WTC11 (cell line): ENCODE measurements around the gene TSPAN9. TPM values are rescaled to one million over a fixed set of nuclear protein-coding genes. Genes with fewer than 3 reads are reported as not detected.

ENCODE experiments used
- ATAC-seq: fragments of 200-7000 bp; cut with Tn5 transposase; 2 replicates; pipeline ENCODE4 v1.10.0; 2021; ENCODE audit warnings: mild to moderate bottlenecking, moderate library complexity
- CTCF ChIA-PET: fragments of 300-600 bp; sonication (Branson Sonifier 250); formaldehyde crosslinking; loops from one replicate; lab custom pipeline; 2021; ENCODE audit warnings: antibody characterized with exemption; lab: Charles Lee
- POLR2A ChIA-PET: fragments of 350-600 bp; sonication (Branson Sonifier 250); formaldehyde crosslinking; loops from one replicate; lab custom pipeline; 2021; ENCODE audit warnings: antibody characterized with exemption; lab: Charles Lee
- DNase-seq: peaks from one replicate; pipeline ENCODE4 v3.0.0; 2021; ENCODE audit warnings: low spot score
- H3K27ac Mint-ChIP-seq: 2 replicates; pipeline ENCODE4 v1.8.0; 2021; ENCODE audit warnings: mixed read lengths
- H3K27me3 Mint-ChIP-seq: 2 replicates; pipeline ENCODE4 v1.8.0; 2021; ENCODE audit warnings: low read depth, mild to moderate bottlenecking, moderate library complexity, mixed read lengths
- H3K36me3 Mint-ChIP-seq: 2 replicates; pipeline ENCODE4 v1.8.0; 2021; ENCODE audit warnings: mixed read lengths
- H3K4me1 Mint-ChIP-seq: 2 replicates; pipeline ENCODE4 v1.8.0; 2022; ENCODE audit warnings: mixed read lengths
- H3K4me3 Mint-ChIP-seq: 2 replicates; pipeline ENCODE4 v1.8.0; 2021; ENCODE audit warnings: mild to moderate bottlenecking, moderate library complexity, mixed read lengths
- H3K9me3 Mint-ChIP-seq: 2 replicates; pipeline ENCODE4 v1.8.0; 2021; ENCODE audit warnings: mixed read lengths
- ATF1 ChIP-seq: sonication (generic); formaldehyde crosslinking; IDR thresholded peaks from 2 replicates; pipeline ENCODE4 v1.8.1; 2023; ENCODE audit warnings: mild to moderate bottlenecking, moderate library complexity, missing genetic modification reagents
- CBFB ChIP-seq: sonication (generic); formaldehyde crosslinking; IDR thresholded peaks from 2 replicates; pipeline ENCODE4 v1.8.1; 2022; ENCODE audit warnings: mild to moderate bottlenecking, low read depth, missing genetic modification reagents
- CREB1 ChIP-seq: sonication (generic); formaldehyde crosslinking; IDR thresholded peaks from 2 replicates; pipeline ENCODE4 v1.8.0; 2023; ENCODE audit warnings: mild to moderate bottlenecking, missing genetic modification reagents
- CREM ChIP-seq: sonication (generic); formaldehyde crosslinking; IDR thresholded peaks from 2 replicates; pipeline ENCODE4 v1.8.1; 2022; ENCODE audit warnings: mild to moderate bottlenecking, missing genetic modification reagents, moderate library complexity
- HMGA2 ChIP-seq: fragments of 250-450 bp; sonication (Bioruptor Pico); IDR thresholded peaks from 2 replicates; pipeline ENCODE4 v1.4.0; 2021; ENCODE audit warnings: mild to moderate bottlenecking, moderate library complexity
- KAT7 ChIP-seq: sonication (generic); formaldehyde crosslinking; IDR thresholded peaks from 2 replicates; pipeline ENCODE4 v1.8.1; 2023; ENCODE audit warnings: missing genetic modification reagents, mild to moderate bottlenecking, borderline replicate concordance
- MXD4 ChIP-seq: fragments of 250-450 bp; sonication (Bioruptor Pico); IDR thresholded peaks from 2 replicates; pipeline ENCODE4 v1.8.0; 2021; ENCODE audit warnings: mild to moderate bottlenecking, moderate library complexity, borderline replicate concordance
- NFE2L1 ChIP-seq: sonication (generic); formaldehyde crosslinking; IDR thresholded peaks from 2 replicates; pipeline ENCODE4 v1.8.1; 2023; ENCODE audit warnings: missing genetic modification reagents
- NFYB ChIP-seq: sonication (generic); formaldehyde crosslinking; conservative IDR thresholded peaks from 2 replicates; pipeline ENCODE4 v1.8.0; 2022; ENCODE audit warnings: low read depth, missing genetic modification reagents
- NR2C2 ChIP-seq: sonication (generic); formaldehyde crosslinking; IDR thresholded peaks from 2 replicates; pipeline ENCODE4 v1.8.0; 2022; ENCODE audit warnings: mild to moderate bottlenecking, missing genetic modification reagents
- RORB ChIP-seq: fragments of 250-450 bp; sonication (Bioruptor Pico); IDR thresholded peaks from 2 replicates; pipeline ENCODE4 v1.9.0; 2021; ENCODE audit warnings: mild to moderate bottlenecking
- SMAD4 ChIP-seq: sonication (generic); formaldehyde crosslinking; IDR thresholded peaks from 2 replicates; pipeline ENCODE4 v1.8.0; 2022; ENCODE audit warnings: mild to moderate bottlenecking, missing genetic modification reagents
- SP1 ChIP-seq: sonication (generic); formaldehyde crosslinking; conservative IDR thresholded peaks from 2 replicates; pipeline ENCODE4 v1.8.1; 2022; ENCODE audit warnings: missing genetic modification reagents
- TEAD4 ChIP-seq: sonication (generic); formaldehyde crosslinking; IDR thresholded peaks from 2 replicates; pipeline ENCODE4 v1.8.0; 2022; ENCODE audit warnings: mild to moderate bottlenecking, missing genetic modification reagents
- ZBTB21 ChIP-seq: sonication (generic); formaldehyde crosslinking; IDR thresholded peaks from 2 replicates; pipeline ENCODE4 v1.8.1; 2023; ENCODE audit warnings: mild to moderate bottlenecking, missing genetic modification reagents, borderline replicate concordance
- ZNF121 ChIP-seq: sonication (generic); formaldehyde crosslinking; IDR thresholded peaks from 2 replicates; pipeline ENCODE4 v1.8.0; 2023; ENCODE audit warnings: missing genetic modification reagents
- ZNF138 ChIP-seq: sonication (generic); formaldehyde crosslinking; conservative IDR thresholded peaks from 2 replicates; pipeline ENCODE4 v1.8.1; 2022; ENCODE audit warnings: mild to moderate bottlenecking, moderate library complexity, missing genetic modification reagents
- ZNF423 ChIP-seq: fragments of 250-450 bp; sonication (Bioruptor Pico); IDR thresholded peaks from 2 replicates; pipeline ENCODE4 v2.1.2; 2022; ENCODE audit warnings: mild to moderate bottlenecking, moderate library complexity
- total RNA-seq: library from RNA; stranded (reverse); gene quantifications from 3 replicates; pipeline ENCODE4 v1.2.3, GENCODE V29; 2021
- TF ChIP-seq, protein P1 (sequence below): sonication (generic); formaldehyde crosslinking; IDR thresholded peaks from 2 replicates; pipeline ENCODE4 v1.8.1; 2022; ENCODE audit warnings: mild to moderate bottlenecking, missing genetic modification reagents, moderate library complexity, borderline replicate concordance
- TF ChIP-seq, protein P2 (sequence below): fragments of 250-450 bp; sonication (Bioruptor Pico); IDR thresholded peaks from 2 replicates; pipeline ENCODE4 v2.1.2; 2022; ENCODE audit warnings: mild to moderate bottlenecking, moderate library complexity
- TF ChIP-seq, protein P3 (sequence below): sonication (generic); formaldehyde crosslinking; IDR thresholded peaks from 2 replicates; pipeline ENCODE4 v1.8.1; 2022; ENCODE audit warnings: mild to moderate bottlenecking, moderate library complexity, missing genetic modification reagents
- TF ChIP-seq, protein P4 (sequence below): fragments of 250-450 bp; sonication (Bioruptor Pico); IDR thresholded peaks from 2 replicates; pipeline ENCODE4 v1.9.0; 2021; ENCODE audit warnings: moderate library complexity, mild to moderate bottlenecking, inconsistent platforms, borderline replicate concordance
- TF ChIP-seq, protein P5 (sequence below): sonication (generic); formaldehyde crosslinking; IDR thresholded peaks from 2 replicates; pipeline ENCODE4 v1.8.1; 2023; ENCODE audit warnings: mild to moderate bottlenecking, missing genetic modification reagents, moderate library complexity
- TF ChIP-seq, protein P6 (sequence below): sonication (generic); formaldehyde crosslinking; conservative IDR thresholded peaks from 2 replicates; pipeline ENCODE4 v1.8.1; 2023; ENCODE audit warnings: mild to moderate bottlenecking, low read depth, missing genetic modification reagents, moderate library complexity
- TF ChIP-seq, protein P7 (sequence below): fragments of 200-600 bp; IDR thresholded peaks from 2 replicates; pipeline ENCODE4 v1.8.0; 2022; ENCODE audit warnings: antibody characterized with exemption

The TSPAN9 gene
- total RNA-seq, 1 experiment from 2014 or later: 27.6 TPM

DNA sequence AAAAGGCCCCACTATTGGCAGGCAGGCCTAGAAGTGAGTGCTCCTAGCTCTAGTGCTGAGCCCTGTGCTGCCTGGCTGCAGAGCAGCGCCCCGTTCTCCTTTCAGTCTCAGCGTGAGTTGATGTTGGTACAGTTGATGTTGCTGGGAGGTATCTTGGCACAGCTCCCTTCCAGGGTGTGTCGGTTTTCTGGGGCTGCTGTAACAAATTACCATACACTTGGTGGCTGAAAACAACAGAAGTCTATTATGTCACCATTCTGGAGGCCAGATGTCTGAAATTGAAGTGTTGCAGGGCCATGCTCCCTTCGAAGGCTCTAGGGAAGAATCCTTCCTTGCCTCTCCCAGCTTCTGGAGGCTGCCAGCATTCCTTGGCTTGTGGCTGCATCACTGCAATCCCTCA lies 151.4 kb downstream of the TSPAN9 start:
- ATAC-seq: no peak
- no peak overlapping the region for H3K27ac Mint-ChIP-seq
- POLR2A ChIA-PET: interaction anchor here (0.5 kb wide), 1 partner anchor 215 kb away, joined by 4 read pairs; no protein-coding TSS in a partner anchor
- H3K9me3 Mint-ChIP-seq: peaks cover 13% of the 10 kb centered on the region; the same call in 1 of the 2 replicates
- peaks cover 56% of the 10 kb centered on the region for H3K4me1 Mint-ChIP-seq
- H3K4me3 Mint-ChIP-seq: no peak overlapping the region
- TF ChIP-seq ZNF121 (CRISPR knock-in tag) (no peak), KAT7 (CRISPR knock-in tag) (no peak), NR2C2 (CRISPR knock-in tag) (no peak), CREM (CRISPR knock-in tag) (no peak), ZNF138 (CRISPR knock-in tag) (no peak), ZBTB21 (CRISPR knock-in tag) (no peak), RORB (CRISPR knock-in tag) (no peak), CREB1 (CRISPR knock-in tag) (no peak), HMGA2 (CRISPR knock-in tag) (no peak), ZNF423 (no peak)
- TF ChIP-seq, protein P1, sequence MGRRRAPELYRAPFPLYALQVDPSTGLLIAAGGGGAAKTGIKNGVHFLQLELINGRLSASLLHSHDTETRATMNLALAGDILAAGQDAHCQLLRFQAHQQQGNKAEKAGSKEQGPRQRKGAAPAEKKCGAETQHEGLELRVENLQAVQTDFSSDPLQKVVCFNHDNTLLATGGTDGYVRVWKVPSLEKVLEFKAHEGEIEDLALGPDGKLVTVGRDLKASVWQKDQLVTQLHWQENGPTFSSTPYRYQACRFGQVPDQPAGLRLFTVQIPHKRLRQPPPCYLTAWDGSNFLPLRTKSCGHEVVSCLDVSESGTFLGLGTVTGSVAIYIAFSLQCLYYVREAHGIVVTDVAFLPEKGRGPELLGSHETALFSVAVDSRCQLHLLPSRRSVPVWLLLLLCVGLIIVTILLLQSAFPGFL (CRISPR knock-in tag): no peak
- TF ChIP-seq, protein P2, sequence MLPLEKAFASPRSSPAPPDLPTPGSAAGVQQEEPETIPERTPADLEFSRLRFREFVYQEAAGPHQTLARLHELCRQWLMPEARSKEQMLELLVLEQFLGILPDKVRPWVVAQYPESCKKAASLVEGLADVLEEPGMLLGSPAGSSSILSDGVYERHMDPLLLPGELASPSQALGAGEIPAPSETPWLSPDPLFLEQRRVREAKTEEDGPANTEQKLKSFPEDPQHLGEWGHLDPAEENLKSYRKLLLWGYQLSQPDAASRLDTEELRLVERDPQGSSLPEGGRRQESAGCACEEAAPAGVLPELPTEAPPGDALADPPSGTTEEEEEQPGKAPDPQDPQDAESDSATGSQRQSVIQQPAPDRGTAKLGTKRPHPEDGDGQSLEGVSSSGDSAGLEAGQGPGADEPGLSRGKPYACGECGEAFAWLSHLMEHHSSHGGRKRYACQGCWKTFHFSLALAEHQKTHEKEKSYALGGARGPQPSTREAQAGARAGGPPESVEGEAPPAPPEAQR: no peak
- TF ChIP-seq, protein P3, sequence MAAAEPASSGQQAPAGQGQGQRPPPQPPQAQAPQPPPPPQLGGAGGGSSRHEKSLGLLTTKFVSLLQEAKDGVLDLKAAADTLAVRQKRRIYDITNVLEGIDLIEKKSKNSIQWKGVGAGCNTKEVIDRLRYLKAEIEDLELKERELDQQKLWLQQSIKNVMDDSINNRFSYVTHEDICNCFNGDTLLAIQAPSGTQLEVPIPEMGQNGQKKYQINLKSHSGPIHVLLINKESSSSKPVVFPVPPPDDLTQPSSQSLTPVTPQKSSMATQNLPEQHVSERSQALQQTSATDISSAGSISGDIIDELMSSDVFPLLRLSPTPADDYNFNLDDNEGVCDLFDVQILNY (CRISPR knock-in tag): no peak
- peaks cover 9% of the 10 kb centered on the region for H3K36me3 Mint-ChIP-seq
- DNase-seq: no peak
- H3K27me3 Mint-ChIP-seq: no peaks in the 10 kb centered on the region
- CTCF ChIA-PET: interaction anchor here (2.0 to 2.5 kb wide), 3 partner anchors 21 to 72 kb away, joined by 9 to 15 read pairs (median 11); no protein-coding TSS in a partner anchor

DNA sequence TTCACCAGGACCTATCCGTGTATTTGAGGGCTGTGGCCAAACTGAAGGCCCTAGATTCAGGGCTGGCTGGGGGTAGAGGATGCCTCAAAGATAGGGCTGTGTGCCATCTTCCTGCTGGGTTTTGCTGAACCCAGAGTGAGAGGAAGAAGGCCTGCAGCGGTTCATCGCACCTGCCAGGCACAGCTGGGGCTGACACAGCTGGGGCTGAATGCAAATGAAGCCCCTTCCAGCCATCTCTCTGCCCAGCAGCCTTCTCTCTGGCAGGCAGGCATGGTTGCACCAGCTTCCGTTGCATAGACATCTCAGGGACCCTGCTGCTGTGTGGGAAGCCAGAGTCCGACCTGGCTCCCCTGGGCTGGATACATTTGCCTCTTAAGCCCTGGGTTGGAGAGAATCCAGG lies 152.4 kb downstream of the TSPAN9 start:
- H3K27me3 Mint-ChIP-seq: no peaks in the 10 kb centered on the region
- CTCF ChIA-PET: interaction anchor here (0.5 kb wide), 1 partner anchor 90 kb away, joined by 3 read pairs; no protein-coding TSS in a partner anchor
- no peak overlapping the region for H3K4me3 Mint-ChIP-seq
- peaks cover 9% of the 10 kb centered on the region for H3K36me3 Mint-ChIP-seq
- peaks cover 67% of the 10 kb centered on the region for H3K4me1 Mint-ChIP-seq
- POLR2A ChIA-PET: no interaction called here
- peaks cover 13% of the 10 kb centered on the region; the same call in 1 of the 2 replicates for H3K9me3 Mint-ChIP-seq
- DNase-seq: no peak
- no peak for ATAC-seq
- H3K27ac Mint-ChIP-seq: peak overlapping the region; percentile 33; the same call in 1 of the 2 replicates
- no peak for TF ChIP-seq HMGA2 (CRISPR knock-in tag)
- no peak for TF ChIP-seq NFYB (CRISPR knock-in tag)
- TF ChIP-seq, protein P1 (CRISPR knock-in tag): no peak
- TF ChIP-seq CREB1 (CRISPR knock-in tag): no peak
- no peak for TF ChIP-seq NFE2L1
- TF ChIP-seq MXD4: no peak
- TF ChIP-seq, protein P4, sequence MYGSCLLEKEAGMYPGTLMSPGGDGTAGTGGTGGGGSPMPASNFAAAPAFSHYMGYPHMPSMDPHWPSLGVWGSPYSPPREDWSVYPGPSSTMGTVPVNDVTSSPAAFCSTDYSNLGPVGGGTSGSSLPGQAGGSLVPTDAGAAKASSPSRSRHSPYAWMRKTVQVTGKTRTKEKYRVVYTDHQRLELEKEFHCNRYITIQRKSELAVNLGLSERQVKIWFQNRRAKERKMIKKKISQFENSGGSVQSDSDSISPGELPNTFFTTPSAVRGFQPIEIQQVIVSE (CRISPR knock-in tag): no peak
- TF ChIP-seq CBFB: no peak
- TF ChIP-seq, protein P5, sequence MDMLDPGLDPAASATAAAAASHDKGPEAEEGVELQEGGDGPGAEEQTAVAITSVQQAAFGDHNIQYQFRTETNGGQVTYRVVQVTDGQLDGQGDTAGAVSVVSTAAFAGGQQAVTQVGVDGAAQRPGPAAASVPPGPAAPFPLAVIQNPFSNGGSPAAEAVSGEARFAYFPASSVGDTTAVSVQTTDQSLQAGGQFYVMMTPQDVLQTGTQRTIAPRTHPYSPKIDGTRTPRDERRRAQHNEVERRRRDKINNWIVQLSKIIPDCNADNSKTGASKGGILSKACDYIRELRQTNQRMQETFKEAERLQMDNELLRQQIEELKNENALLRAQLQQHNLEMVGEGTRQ (CRISPR knock-in tag): no peak
- TF ChIP-seq SMAD4: no peak
- no peak for TF ChIP-seq TEAD4 (CRISPR knock-in tag)
- TF ChIP-seq SP1 (CRISPR knock-in tag): no peak
- TF ChIP-seq, protein P6, sequence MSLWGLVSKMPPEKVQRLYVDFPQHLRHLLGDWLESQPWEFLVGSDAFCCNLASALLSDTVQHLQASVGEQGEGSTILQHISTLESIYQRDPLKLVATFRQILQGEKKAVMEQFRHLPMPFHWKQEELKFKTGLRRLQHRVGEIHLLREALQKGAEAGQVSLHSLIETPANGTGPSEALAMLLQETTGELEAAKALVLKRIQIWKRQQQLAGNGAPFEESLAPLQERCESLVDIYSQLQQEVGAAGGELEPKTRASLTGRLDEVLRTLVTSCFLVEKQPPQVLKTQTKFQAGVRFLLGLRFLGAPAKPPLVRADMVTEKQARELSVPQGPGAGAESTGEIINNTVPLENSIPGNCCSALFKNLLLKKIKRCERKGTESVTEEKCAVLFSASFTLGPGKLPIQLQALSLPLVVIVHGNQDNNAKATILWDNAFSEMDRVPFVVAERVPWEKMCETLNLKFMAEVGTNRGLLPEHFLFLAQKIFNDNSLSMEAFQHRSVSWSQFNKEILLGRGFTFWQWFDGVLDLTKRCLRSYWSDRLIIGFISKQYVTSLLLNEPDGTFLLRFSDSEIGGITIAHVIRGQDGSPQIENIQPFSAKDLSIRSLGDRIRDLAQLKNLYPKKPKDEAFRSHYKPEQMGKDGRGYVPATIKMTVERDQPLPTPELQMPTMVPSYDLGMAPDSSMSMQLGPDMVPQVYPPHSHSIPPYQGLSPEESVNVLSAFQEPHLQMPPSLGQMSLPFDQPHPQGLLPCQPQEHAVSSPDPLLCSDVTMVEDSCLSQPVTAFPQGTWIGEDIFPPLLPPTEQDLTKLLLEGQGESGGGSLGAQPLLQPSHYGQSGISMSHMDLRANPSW (CRISPR knock-in tag): no peak
- TF ChIP-seq ATF1 (CRISPR knock-in tag): no peak
- TF ChIP-seq, protein P7, sequence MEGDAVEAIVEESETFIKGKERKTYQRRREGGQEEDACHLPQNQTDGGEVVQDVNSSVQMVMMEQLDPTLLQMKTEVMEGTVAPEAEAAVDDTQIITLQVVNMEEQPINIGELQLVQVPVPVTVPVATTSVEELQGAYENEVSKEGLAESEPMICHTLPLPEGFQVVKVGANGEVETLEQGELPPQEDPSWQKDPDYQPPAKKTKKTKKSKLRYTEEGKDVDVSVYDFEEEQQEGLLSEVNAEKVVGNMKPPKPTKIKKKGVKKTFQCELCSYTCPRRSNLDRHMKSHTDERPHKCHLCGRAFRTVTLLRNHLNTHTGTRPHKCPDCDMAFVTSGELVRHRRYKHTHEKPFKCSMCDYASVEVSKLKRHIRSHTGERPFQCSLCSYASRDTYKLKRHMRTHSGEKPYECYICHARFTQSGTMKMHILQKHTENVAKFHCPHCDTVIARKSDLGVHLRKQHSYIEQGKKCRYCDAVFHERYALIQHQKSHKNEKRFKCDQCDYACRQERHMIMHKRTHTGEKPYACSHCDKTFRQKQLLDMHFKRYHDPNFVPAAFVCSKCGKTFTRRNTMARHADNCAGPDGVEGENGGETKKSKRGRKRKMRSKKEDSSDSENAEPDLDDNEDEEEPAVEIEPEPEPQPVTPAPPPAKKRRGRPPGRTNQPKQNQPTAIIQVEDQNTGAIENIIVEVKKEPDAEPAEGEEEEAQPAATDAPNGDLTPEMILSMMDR: no peak
